H1 (cell line): ENCODE measurements around the gene GPR35. TPM values are rescaled to one million over a fixed set of nuclear protein-coding genes. Genes with fewer than 3 reads are reported as not detected.

Experiments used
- MAFK ChIP-seq: IDR thresholded peaks from 2 replicates; pipeline ENCODE4 v1.6.1; 2012; ENCODE audit warnings: low read depth, mild to moderate bottlenecking, improper control_type of control experiment, low read length
- polyA plus RNA-seq, 7 experiments: library from polyadenylated mRNA; depleted of rRNA in 3 of 7; stranded (reverse) in 5 of 7; unstranded in 2 of 7; fragments of >200 nt in 5 of 7; fragments of 200-250 nt in 2 of 7; gene quantifications; 1 replicate in 5 of 7; 2 replicates in 1 of 7; 4 replicates in 1 of 7; pipeline versions ENCODE4 v1.2.1 to v1.2.3, GENCODE V29; 2011 to 2013; ENCODE audit warnings: missing spikeins in 2 of 7, mixed read lengths in 2 of 7
- total RNA-seq: library from RNA; stranded (reverse); fragmentation: NEBNext Ultra II Directional; extraction: Animal tissue kit (Norgen Biotek cat#: 25700); gene quantifications from 2 replicates; pipeline ENCODE4 v1.2.1, GENCODE V29; 2021

The GPR35 gene
- total and polyA plus RNA-seq, 2 of the 8 experiments (the other 6 are each of a cell fraction or from before 2014, with no cell fraction given): 0.47 TPM; not detected in 1

- TF ChIP-seq MAFK: no peak
Observed at GRCh38 chr2:240593703-240594451, 31.4 kb upstream of the GPR35 start (continued).
